ENCODE measurements around the gene AK1. TPM values are rescaled to one million over a fixed set of nuclear protein-coding genes. Genes with fewer than 3 reads are reported as not detected.

The AK1 gene
- total RNA-seq, 2 experiments from 2014 or later = 46.7 to 52.6 TPM

GRCh38 chr9:127874301-127875221 lies 2.9 kb downstream of the AK1 start:
- Histone ChIP-seq H3K4me3 (ENCODE audit: low read length) (no peak overlapping the region), H3K27me3 (ENCODE audit: control insufficient read depth in 1 of 2, insufficient read depth in 2 of 2, low read length in 2 of 2) (peaks cover 5 to 6% of the 10 kb centered on the region in 2 experiments), H3K36me3 (ENCODE audit: insufficient read depth, low read length) (no peaks in the 10 kb centered on the region), H3K27ac (ENCODE audit: low read depth in 1 of 2, low read length in 2 of 2) (no peak overlapping the region), H3K9me3 (ENCODE audit: control insufficient read depth in 1 of 2, insufficient read depth in 1 of 2, low read length in 2 of 2) (no peaks in the 10 kb centered on the region), H3K4me1 (ENCODE audit: insufficient read depth, low read length) (peaks cover 15% of the 10 kb centered on the region)
- ChIA-PET CTCF (no interaction called here), POLR2A (interaction anchor here (0.9 kb wide), 1 partner anchor 8 kb away, joined by 5 read pairs; no protein-coding TSS in a partner anchor)
- DNase-seq = no peak
- Mint-ChIP-seq H3K9me3 (no peaks in the 10 kb centered on the region), H3K27me3 (no peaks in the 10 kb centered on the region), H3K36me3 (ENCODE audit: low read depth) (peaks cover 5% of the 10 kb centered on the region), H3K4me3 (no peak overlapping the region), H3K27ac (no peak overlapping the region), H3K4me1 (ENCODE audit: low read depth) (no peaks in the 10 kb centered on the region)
- ATAC-seq (ENCODE audit: poor library complexity) = no peak
- no peak for TF ChIP-seq CTCF (IDR thresholded peaks at IDR 0.05)
- intact Hi-C loops (cut with DNase I, micrococcal nuclease) = loop anchor here in 1 of 2 experiments (5.0 kb wide), 1 partner anchor 38 kb away; no protein-coding TSS in a partner anchor

- H3K4me1 Mint-ChIP-seq (ENCODE audit: low read depth) = no peaks in the 10 kb centered on the region
Measured at GRCh38 chr9:127873886-127874285, 3.6 kb downstream of the AK1 start.

GRCh38 chr9:127873223-127873691 lies 4.2 kb downstream of the AK1 start:
- H3K4me3 Mint-ChIP-seq = no peak overlapping the region
- Histone ChIP-seq H3K4me3 (ENCODE audit: low read length) (no peak overlapping the region), H3K4me1 (ENCODE audit: insufficient read depth, low read length) (peaks cover 16% of the 10 kb centered on the region), H3K27me3 (ENCODE audit: control insufficient read depth in 1 of 2, insufficient read depth in 2 of 2, low read length in 2 of 2) (peaks cover 4 to 6% of the 10 kb centered on the region in 2 experiments), H3K36me3 (ENCODE audit: insufficient read depth, low read length) (no peaks in the 10 kb centered on the region), H3K27ac (ENCODE audit: low read depth in 1 of 2, low read length in 2 of 2) (no peak overlapping the region), H3K9me3 (ENCODE audit: control insufficient read depth in 1 of 2, insufficient read depth in 1 of 2, low read length in 2 of 2) (no peaks in the 10 kb centered on the region)
- POLR2A ChIA-PET = interaction anchor here (0.9 kb wide), 1 partner anchor 9 kb away, joined by 5 read pairs; no protein-coding TSS in a partner anchor
- no peak for TF ChIP-seq CTCF (IDR thresholded peaks at IDR 0.05)
- intact Hi-C loops (cut with DNase I, micrococcal nuclease) = no loop called here
- CTCF ChIA-PET = interaction anchor here (0.5 kb wide), 1 partner anchor 411 kb away, joined by 6 read pairs; no protein-coding TSS in a partner anchor
- no peaks in the 10 kb centered on the region for H3K27me3 Mint-ChIP-seq
- peaks cover 1% of the 10 kb centered on the region for H3K36me3 Mint-ChIP-seq (ENCODE audit: low read depth)
- no peaks in the 10 kb centered on the region for H3K9me3 Mint-ChIP-seq
- H3K27ac Mint-ChIP-seq = no peak overlapping the region
- no peak for ATAC-seq (ENCODE audit: poor library complexity)
- DNase-seq = no peak
- H3K4me1 Mint-ChIP-seq (ENCODE audit: low read depth) = no peaks in the 10 kb centered on the region

More at GRCh38 chr9:127873886-127874285, 3.6 kb downstream of the AK1 start:
- Mint-ChIP-seq H3K9me3 (no peaks in the 10 kb centered on the region), H3K27ac (no peak overlapping the region), H3K27me3 (no peaks in the 10 kb centered on the region), H3K4me3 (no peak overlapping the region), H3K36me3 (ENCODE audit: low read depth) (peaks cover 5% of the 10 kb centered on the region)
- no peak for TF ChIP-seq CTCF (IDR thresholded peaks at IDR 0.05)
- Histone ChIP-seq H3K9me3 (ENCODE audit: control insufficient read depth in 1 of 2, insufficient read depth in 1 of 2, low read length in 2 of 2) (no peaks in the 10 kb centered on the region), H3K4me1 (ENCODE audit: insufficient read depth, low read length) (peaks cover 16% of the 10 kb centered on the region), H3K4me3 (ENCODE audit: low read length) (no peak overlapping the region), H3K36me3 (ENCODE audit: insufficient read depth, low read length) (no peaks in the 10 kb centered on the region), H3K27ac (ENCODE audit: low read depth in 1 of 2, low read length in 2 of 2) (no peak overlapping the region), H3K27me3 (ENCODE audit: control insufficient read depth in 1 of 2, insufficient read depth in 2 of 2, low read length in 2 of 2) (peaks cover 5 to 6% of the 10 kb centered on the region in 2 experiments)
- DNase-seq (no peak), ATAC-seq (ENCODE audit: poor library complexity) (no peak)
- POLR2A ChIA-PET = interaction anchor here (0.9 kb wide), 1 partner anchor 9 kb away, joined by 5 read pairs; no protein-coding TSS in a partner anchor
- CTCF ChIA-PET = interaction anchor here (0.5 kb wide), 1 partner anchor 411 kb away, joined by 6 read pairs; no protein-coding TSS in a partner anchor
- intact Hi-C loops (cut with DNase I, micrococcal nuclease) = no loop called here

All from CD4-positive, alpha-beta T cell (primary cell).